ENCODE results near the gene TRAIP. TPM values are rescaled to one million over a fixed set of nuclear protein-coding genes. Genes with fewer than 3 reads are reported as not detected.
A peak's percentile ranks its signal among the peaks of the same experiment; 100 is the strongest.

Gene TRAIP
- total RNA-seq, 1 donor from 2014 or later, result 1.5 TPM

- H3K36me3 ChIP-seq, result no peaks in the 10 kb centered on the region
- no peaks in the 10 kb centered on the region for H3K4me1 ChIP-seq
- intact Hi-C loops (cut with DNase I), result loop anchor here (10.0 kb wide), 1 partner anchor 120 kb away; no protein-coding TSS in a partner anchor
- H3K4me3 ChIP-seq, result no peak overlapping the region
- H3K9me3 ChIP-seq, result no peaks in the 10 kb centered on the region
- no peak for DNase-seq
- no peak overlapping the region for H3K27ac ChIP-seq
- no peak for ATAC-seq
- no peak for TF ChIP-seq CTCF (IDR thresholded peaks at IDR 0.05)
- no peaks in the 10 kb centered on the region for H3K27me3 ChIP-seq
These were observed 61.1 kb downstream of the TRAIP start for GRCh38 chr3:49794926-49795905.

- Histone ChIP-seq H3K4me3 (no peak overlapping the region), H3K9me3 (no peaks in the 10 kb centered on the region), H3K36me3 (no peaks in the 10 kb centered on the region), H3K4me1 (no peaks in the 10 kb centered on the region), H3K27me3 (no peaks in the 10 kb centered on the region), H3K27ac (no peak overlapping the region)
- intact Hi-C loops (cut with DNase I), result loop anchor here (10.0 kb wide), 1 partner anchor 120 kb away; no protein-coding TSS in a partner anchor
- no peak for TF ChIP-seq CTCF (IDR thresholded peaks at IDR 0.05)
- ATAC-seq (no peak), DNase-seq (no peak)
These were observed 61.9 kb downstream of the TRAIP start for GRCh38 chr3:49794431-49794830.

GRCh38 chr3:49793486-49794085, 62.8 kb downstream of the TRAIP start:
- H3K4me3 ChIP-seq, result no peak overlapping the region
- H3K36me3 ChIP-seq, result no peaks in the 10 kb centered on the region
- intact Hi-C loops (cut with DNase I), result loop anchor here (10.0 kb wide), 1 partner anchor 121 kb away; no protein-coding TSS in a partner anchor
- H3K27ac ChIP-seq, result no peak overlapping the region
- TF ChIP-seq CTCF (IDR thresholded peaks at IDR 0.05), result no peak
- H3K4me1 ChIP-seq, result no peaks in the 10 kb centered on the region
- H3K9me3 ChIP-seq, result no peaks in the 10 kb centered on the region
- no peaks in the 10 kb centered on the region for H3K27me3 ChIP-seq
- ATAC-seq (no peak), DNase-seq (no peak)

- DNase-seq (peak; percentile 48), ATAC-seq (no peak)
- no peaks in the 10 kb centered on the region for H3K4me1 ChIP-seq
- H3K27ac ChIP-seq, result no peak overlapping the region
- intact Hi-C loops (cut with DNase I), result loop anchor here (10.0 kb wide), 1 partner anchor 122 kb away; no protein-coding TSS in a partner anchor
- TF ChIP-seq CTCF (IDR thresholded peaks at IDR 0.05), result no peak
- no peaks in the 10 kb centered on the region for H3K9me3 ChIP-seq
- no peaks in the 10 kb centered on the region for H3K27me3 ChIP-seq
- no peak overlapping the region for H3K4me3 ChIP-seq
- H3K36me3 ChIP-seq, result no peaks in the 10 kb centered on the region
These were observed 63.8 kb downstream of the TRAIP start for GRCh38 chr3:49792371-49793150.

- Histone ChIP-seq H3K27ac (no peak overlapping the region), H3K36me3 (no peaks in the 10 kb centered on the region), H3K4me1 (peaks cover 7% of the 10 kb centered on the region), H3K27me3 (no peaks in the 10 kb centered on the region), H3K4me3 (no peak overlapping the region), H3K9me3 (no peaks in the 10 kb centered on the region)
- intact Hi-C loops (cut with DNase I), result loop anchor here (10.0 kb wide), 1 partner anchor 123 kb away; no protein-coding TSS in a partner anchor
- no peak for TF ChIP-seq CTCF (IDR thresholded peaks at IDR 0.05)
- peak; percentile 7 for DNase-seq
- no peak for ATAC-seq
These were observed 64.8 kb downstream of the TRAIP start for GRCh38 chr3:49791571-49791970.
